ENCODE data around the gene SLC66A2.
"Not testable (repeated sequence)": the region's sequence is repeated elsewhere in the genome, so short reads cannot be mapped to it uniquely, and the experiment has no call there.

Gene SLC66A2

DNA sequence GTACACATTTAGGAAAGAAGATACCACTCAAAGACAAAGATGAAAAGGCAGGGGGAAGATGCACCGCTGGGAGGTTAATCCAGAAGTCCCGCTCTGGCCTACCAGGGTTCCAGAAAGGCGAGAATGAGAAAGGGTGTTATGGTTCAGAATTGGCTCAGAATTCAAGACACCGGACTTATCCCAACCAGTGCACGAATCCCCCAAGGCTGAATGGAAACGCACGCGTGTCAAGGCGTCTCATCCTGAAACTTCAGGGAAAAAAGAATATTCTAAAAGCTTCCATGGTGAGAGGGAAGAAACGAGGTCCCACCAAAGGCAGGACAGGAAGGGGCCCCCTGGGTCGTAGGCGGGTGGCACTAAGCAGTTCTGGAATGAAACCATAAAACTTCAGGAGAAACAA lies 71.9 kb downstream of the SLC66A2 start:
- no peak for DNase-seq (ENCODE audit: low read depth)

DNA sequence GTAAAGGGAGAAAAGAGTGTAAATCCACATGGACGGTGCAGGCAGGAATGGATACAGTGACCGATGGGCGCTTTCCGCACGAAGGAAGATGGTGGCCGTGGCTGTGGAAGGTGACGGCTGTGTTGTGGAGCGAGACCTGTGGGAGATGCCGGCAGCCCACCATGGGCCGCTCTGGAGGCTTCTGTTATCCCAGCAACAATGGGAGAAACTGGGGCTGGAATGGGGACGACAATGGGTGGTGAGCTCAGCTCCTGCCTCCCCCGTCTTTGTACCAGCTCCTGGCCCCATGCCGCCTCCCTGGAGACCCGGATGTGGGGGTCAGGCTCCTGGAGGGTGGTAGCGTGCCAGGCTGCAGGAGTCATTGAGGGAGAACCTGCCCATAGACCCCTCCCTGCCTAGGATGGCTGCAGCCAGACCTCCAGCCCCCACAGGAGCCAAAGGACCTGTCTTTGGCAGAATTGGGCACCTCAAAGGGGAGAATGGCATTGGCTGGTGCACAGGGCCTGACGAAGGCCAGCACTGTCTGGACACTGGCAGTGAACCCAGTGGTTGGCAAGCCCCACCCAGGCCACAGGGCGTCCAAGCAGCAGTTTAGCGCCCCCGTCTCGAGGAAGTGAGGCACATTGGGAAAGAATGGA lies 72.6 kb downstream of the SLC66A2 start:
- no peak for DNase-seq (ENCODE audit: low read depth)

DNA sequence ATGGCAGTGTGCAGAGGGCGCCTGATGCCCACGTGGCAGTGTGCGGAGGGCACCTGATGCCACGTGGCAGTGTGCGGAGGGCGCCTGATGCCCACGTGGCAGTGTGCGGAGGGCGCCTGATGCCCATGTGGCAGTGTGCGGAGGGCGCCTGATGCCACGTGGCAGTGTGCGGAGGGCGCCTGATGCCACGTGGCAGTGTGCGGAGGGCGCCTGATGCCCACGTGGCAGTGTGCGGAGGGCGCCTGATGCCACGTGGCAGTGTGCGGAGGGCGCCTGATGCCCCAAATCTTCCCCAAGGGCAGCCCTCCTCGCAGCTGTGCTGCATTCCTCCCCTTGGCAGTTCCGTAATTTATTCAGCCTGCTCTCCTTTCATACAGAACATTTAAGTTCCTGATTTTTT lies 73.2 kb downstream of the SLC66A2 start:
- DNase-seq (ENCODE audit: low read depth), result not testable (repeated sequence)

DNA sequence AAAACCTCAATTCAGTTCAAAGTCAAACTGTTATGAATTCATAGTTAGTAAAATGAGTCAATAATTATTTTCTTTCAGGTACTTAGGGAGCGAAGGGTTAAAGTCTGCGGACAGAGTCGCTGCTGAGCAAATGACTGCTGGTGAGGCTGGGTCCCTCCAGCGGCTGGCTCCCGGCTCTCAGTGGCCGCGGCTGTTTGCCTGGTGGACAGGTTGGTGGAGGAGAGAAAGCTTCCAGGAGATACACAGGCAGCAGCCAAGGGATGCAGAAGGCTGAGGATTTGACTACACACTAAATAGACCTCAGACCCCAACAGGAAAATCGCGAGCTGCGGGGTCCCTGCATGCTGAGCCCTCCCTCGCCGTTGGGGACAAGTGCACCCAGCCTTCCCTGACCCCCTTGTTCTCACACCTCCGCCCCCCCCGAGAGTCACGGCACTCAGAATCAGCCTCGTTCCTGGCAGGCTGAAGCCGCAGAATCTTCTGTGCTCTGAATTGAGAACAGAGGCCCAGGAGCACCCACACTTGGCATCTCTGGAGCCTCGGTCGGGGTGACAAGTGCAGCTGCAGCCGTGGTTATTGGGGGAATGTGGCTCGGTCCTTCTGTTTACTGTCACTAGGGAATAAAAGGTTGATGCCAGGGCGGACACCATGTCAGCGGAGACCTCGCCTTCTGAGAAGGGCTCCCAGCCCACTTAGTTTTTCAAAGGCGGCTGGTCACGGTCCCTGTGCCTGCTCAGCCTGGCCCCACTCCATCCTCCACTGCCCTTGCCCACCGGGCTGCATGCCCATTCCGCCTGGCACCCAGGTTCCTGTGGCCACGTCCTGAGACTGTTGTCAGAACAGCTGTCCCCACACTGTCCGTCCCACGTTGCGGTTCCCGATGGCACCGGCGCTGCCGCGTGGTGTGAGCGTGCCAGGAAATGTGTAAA lies 74.0 kb downstream of the SLC66A2 start:
- no peak for DNase-seq (ENCODE audit: low read depth)

DNA sequence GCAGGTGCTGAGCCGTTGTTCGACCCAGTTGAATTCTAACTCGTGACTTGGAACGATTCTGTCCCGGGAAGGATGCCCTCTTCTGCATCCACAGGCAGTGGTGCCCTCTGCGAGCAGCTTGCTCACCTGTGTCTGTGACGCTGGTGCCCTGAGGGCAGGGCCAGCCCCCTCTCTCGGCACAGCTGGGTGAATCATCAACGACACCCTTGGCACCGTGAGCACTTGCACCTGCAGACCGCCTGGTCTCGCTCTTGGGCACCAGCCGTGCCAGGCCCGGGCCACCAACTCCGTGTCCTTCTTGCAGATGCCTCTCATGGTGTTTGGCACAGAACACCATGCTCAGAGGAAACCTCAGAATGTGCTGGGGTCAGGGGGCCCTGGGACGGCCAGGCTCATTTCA lies 75.0 kb downstream of the SLC66A2 start:
- DNase-seq (ENCODE audit: low read depth), result no peak

DNA sequence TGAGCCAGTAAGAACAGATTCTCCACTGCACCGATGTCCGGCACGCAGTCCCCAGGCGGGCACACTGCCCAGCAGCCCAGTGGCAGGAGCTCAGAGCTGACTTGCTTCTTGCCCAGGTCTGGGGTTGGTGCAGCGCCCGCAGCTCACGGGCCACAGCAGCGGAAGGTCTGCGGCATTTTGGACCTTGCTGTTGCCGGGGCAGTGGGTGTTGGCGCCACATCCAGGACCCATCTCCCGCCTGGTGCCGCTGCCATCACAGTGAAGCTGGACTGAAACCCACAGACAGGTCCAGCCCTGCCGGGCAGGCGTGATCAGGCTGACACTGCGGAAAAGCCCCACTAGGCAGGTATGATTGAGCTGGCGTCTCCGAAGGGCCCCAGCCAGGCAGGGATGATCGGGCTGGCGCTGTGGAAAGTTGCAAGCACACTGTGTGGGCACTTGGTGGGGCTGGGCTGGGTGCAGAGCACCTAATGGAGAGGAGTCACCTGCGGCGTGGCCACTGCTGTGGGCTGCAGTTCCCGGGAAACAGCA lies 75.5 kb downstream of the SLC66A2 start:
- no peak for DNase-seq (ENCODE audit: low read depth)

DNA sequence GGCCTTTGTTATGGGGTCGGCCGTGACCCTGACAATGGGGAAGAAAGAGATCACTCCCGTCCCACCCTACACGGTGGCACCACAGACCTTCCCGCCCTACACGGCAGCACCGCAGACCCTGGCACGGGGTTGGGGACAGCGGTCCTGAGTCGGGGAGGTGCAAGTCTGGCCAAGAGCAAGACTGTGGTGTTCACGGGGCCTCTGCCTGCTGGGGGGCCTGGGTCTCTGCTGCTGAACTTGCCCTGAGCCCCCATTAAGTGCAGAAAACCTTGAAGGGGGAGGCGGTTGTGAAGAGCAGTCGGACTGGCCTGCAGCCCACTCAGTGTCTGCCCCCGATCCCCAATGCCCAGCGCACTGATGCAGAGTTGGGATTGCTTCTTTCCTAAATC lies 75.9 kb downstream of the SLC66A2 start:
- no peak for DNase-seq (ENCODE audit: low read depth)

DNA sequence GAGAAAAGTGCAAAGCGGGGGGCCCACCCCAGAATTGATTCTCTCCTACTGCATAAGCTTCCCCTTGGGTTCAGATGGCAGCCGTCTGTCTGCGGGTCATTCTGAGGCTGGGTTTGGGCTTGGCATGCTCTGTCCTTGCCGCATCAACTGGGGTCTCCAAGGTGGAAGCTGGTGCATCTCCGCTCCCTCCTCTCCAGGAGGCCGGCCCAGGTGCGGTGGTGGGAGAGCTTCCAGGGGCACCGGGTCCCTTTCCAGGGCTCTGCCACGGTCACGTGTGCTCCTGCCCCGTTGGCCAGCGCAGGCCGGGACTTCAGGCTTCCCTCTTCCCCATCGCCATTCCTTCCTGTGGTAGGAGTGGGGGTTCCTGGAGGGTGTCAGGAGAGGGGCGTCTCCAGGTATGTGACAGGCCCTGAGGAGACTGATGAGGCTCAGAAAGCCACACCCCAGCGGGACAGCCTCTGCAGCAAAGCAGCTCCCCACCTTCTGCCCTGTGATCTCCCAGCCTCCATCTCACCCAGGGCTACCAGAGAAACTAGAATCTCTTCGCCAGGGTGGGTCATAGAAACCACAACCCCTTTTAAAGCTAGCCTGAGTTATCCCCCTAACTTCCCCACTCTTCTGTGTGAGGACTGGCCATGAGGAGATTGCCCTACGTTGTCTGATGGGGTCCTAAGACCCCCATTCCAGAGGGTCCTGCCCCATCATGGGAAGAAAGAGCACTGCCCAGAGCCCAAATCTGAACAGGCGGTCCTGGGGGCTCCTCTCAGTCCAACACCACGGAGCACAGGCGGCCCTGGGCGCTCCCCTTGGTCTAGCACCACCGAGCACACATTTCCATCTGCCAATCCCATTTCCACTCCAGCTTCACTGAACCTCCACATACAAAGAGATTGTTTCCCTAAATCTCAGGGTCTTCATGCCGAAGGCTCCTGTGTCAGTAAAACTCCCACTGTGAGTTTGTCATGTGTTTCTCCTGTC lies 76.6 kb downstream of the SLC66A2 start:
- DNase-seq (ENCODE audit: low read depth), result no peak

DNA sequence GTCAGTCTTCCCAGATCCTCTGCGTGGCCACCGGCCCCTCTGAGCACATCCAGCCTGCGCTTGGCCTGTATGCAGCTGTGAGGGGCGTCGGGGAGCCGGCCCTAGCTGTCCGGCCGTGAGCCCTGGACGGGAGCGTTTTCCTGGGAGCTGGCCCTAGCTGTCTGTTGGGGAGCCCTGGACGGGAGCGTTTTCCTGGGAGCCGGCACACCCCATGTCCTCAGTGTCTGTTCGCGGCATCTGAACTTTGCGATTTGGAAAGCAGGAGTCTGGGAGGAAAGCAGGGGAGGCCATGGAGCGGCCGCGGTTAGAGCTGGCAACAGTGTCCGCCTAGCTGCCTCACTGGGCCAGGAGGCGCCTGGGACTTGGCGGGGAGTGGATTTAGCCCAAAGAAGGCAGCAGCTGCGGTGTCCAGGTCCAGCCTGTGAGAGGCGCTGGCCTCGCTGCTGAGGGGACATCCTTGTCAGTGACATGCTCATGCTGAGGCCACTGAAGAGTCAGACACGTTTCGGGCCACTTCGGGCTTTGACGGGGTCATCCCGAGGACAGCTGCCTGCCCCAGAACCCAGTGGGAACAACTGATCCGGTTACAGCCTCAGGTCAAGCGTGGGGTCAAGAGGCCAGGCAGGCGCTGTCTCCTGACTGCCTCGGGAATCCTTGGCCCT lies 77.9 kb downstream of the SLC66A2 start:
- DNase-seq (ENCODE audit: low read depth), result no peak

DNA sequence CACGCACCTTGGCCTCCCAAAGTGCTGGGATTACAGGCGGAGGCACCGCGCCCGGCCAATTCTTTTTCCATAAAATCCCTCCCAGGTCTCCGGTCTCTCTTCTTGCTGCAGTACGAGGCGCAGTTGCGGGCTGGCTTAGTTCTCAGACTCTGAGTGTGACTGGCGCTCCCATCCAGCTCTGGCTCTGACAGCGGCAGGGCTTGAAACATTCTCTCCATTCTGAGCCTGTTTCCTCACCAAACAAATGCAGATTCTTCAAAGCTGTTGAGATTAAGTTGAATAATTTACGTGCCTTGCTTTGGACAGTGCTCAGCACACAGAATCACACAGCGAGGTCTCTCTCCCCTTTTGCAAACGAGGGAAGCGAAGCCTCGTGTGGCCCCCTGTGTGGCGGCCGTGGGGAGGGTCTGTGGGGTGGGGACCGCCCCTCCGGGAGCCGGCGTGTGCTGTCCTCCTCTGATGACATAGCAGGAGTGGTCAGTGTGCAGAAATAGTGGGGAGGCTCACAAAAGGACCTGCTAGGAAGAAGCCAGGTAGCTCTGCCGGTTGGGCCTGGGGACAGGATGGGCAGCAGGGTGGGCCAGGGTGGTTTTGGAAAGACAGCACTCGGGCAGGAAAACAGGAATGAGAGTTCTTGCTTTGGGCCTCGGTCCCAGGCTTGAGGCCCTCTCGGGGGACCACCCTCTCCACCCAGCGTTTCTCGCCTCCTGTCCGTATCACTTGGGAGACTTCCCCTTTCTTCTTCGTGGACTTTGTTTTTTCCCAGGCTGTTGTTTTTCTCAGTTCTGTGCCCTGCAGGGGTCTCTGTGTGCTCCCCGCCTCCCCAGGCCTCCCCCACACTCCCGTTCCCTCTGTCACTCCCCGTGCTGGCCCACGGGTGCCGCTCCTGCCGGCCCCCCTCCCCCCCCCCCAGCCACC lies 78.7 kb downstream of the SLC66A2 start:
- DNase-seq (ENCODE audit: low read depth), result no peak

DNA sequence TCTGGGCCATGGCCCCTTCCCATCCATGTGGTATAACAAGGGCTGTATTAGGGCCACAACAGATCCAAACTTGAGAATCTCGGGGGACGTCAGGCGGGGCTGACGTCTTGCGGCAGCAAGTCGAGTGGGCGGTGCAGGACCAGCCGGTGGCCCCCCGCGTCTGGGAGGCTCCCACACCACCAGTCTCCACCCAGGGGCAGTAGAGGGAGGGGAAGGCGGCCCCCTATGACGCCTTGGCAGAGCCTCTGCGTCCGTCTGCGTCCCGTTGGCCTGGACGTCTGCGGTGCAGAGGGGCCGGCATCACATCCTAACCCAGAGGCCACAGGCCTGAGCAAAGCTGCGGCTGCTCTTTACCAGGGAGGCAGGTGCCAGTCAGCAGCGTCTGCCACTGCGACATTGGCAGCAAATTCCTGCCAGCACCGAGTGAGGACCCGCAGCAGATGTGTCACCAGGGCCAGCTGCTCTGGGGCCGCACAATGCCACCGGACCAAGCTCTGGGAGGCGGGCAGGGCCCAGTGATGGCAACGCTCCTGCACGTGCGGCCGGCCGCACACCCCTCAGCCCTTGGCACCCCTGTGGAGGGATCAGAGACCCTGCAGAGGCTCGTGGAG lies 79.9 kb downstream of the SLC66A2 start:
- no peak for DNase-seq (ENCODE audit: low read depth)

DNA sequence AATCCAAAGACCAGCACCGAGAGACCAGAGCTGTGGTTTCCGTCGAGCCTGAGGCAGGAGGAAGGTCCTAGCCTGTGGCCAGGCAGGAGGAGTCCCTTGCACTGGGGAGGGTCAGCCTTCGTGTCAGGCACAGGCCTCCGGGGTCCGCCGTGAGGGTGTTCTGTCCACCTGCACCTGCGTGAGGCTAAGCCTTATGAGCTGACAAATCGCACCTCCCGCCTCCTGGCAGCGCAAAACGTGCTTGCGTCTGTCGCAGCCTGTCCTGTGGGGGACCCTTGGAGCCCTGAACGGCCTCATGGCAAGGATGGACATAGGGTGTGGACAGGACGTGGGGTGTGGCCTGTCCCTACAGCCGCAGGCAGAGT lies 80.4 kb downstream of the SLC66A2 start:
- DNase-seq (ENCODE audit: low read depth), result no peak

DNA sequence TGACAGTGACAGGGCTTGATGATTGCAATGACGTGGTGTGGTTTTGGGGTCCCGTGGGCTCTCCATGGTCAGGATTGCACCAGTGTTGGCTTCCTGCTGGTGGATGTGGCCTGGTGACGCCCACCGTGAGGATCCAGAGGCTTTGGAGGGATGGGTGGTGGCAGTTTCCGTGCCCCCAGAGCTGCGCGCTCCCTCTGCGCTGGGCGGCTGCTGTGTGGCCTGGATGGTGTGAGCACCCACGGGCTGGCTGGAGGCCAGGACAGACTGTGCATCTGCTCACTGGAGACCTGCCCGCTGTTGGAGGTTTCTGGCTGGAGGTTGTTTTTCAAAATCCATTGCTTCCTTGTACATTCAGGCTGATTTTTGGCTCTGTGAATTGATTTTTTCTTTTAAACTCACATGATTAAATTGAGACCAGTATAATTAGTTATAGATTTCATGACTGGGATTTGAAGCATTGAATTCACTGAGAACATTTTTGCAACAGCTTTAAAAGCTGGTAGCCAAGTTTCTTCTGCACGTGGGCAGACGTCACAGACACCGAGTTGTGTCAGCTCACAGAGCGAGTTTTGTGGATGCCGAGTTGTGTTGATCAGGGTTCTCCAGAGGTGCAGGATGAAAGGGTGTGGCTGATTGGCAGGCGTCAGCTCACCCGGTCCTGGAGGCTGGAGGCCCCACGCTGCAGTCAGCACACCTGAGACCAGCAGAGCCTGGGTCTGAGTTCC lies 81.0 kb downstream of the SLC66A2 start:
- no peak for DNase-seq (ENCODE audit: low read depth)

DNA sequence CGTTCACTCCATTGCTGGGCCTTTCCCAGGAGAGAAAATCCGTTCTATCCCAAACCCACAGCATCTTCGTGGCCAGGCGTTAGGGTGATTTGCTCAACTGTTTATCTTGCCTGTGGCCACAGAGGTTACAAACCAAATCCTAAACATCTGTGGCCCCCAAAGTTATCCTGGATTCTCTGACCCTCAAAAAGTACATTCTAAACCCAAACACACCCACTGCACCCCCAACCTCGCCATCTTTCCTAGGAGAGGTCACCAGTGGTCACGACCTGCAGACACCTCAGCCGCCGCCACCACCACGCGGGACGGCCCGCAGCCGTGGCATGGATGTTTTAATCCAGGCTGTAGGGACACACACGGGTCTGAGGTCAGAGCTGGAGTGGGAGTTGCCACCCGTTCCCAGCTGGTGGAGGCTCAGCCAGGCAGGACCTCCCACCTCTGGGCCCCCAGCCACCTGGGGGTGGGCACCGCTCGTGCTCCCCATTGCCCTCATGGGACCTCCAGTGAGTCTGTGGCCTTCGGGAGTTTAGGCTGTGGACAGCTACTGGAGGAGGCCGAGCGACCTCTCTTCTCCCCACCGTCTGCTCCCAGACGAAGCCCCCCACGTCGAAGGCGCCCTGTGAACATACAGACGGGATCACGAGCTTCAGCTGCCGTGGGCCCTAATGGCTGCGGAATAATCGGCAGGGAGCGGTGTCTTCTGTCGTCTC lies 81.7 kb downstream of the SLC66A2 start:
- DNase-seq (ENCODE audit: low read depth), result no peak

DNA sequence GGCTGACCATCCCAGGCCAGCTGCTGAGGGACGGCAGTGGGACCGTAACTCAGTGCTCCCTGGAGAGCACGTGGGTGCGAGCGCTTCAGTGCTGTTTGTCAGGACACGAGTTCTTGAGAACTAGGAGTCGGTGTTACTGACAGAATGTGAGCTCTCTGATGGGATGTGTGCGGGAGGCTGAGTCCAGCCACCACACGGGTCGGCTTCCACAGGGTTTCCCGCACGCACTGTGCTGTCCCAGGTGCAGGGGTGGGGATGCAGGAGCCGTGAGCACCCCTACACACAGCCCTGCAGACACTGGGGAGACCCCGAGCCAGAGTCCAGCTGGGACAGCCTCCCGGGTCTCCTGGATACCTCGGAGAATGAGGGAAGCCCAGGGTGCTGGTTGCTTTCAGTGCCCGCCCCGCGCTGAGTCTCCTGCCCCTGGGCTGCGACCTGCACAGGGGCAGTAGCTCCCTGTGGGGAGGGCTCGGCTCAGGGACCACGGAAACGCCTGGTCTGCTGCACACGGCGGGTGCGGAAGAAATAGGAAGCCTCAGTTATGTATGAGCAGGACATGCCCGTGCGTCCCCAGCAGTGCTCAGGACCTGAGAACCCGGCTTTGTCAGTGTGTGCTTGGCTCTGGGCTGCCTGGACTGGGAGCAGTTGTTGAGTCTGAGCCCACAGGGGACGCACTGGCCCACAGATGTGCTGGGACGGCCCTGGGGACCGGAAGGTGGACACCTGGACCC lies 82.5 kb downstream of the SLC66A2 start:
- no peak for DNase-seq (ENCODE audit: low read depth)

DNA sequence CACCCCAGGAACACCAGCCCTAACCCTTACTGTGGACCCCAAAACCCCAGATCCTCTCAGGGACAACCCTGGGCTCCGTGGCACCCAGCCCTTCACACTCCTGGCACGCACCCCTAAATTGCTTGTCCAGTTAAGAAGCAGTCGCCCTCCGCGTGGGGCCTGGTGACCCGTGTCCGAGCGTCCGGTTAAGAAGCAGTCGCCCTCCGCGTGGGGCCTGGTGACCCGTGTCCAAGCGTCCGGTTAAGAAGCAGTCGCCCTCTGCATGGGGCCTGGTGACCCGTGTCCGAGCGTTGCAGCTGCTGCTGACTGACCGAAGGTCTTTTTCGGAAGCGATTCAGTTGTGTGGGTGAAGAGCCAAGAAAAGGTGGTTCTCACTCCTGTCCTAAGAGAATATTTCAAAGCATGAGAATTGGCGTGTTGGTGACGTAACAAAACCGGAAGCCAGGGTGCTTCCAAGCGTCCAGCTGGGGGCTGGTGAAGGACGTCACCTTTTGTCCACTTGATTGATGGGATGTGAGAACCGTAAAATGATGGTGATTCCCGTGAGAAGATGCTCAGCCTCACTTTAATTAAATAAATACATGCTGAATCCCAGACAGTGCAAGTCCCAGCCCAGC lies 83.2 kb downstream of the SLC66A2 start:
- DNase-seq (ENCODE audit: low read depth), result no peak

DNA sequence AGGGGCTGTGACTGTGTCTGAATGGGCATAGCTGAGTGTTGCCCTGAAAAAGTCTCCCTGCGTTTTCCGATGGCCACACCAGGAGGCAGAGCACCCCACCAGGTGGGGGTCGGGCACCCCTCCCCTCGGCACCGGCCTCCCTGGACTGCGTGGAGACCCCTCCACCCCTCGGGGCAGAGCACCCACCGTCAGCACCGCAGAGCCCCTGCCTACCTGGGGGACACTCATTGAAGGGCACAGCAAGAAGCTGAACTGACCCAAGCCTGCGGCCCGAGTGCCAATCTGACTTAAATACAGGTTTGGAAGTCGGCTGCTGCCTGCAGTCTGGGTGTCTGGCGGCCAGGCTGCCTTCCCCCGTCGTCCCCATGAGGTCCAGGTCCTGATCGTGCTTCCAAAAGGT lies 83.8 kb downstream of the SLC66A2 start:
- no peak for DNase-seq (ENCODE audit: low read depth)

Measured in ELR (cell line).